GM18520 (cell line): Measurements from ENCODE around the gene ITGAE.
"Not testable (repeated sequence)": the region's sequence is repeated elsewhere in the genome, so short reads cannot be mapped to it uniquely, and the experiment has no call there.

ENCODE experiments used
- ATAC-seq: cut with Tn5 transposase; IDR thresholded peaks from one replicate; pipeline ENCODE4 v1.9.1; 2021; ENCODE audit not compliant: unreplicated experiment

Gene ITGAE

GRCh38 chr17:3795390-3796102 is 5.4 kb downstream of the ITGAE start:
- ATAC-seq = no peak

- ATAC-seq = no peak
These were observed 6.2 kb downstream of the ITGAE start for GRCh38 chr17:3794557-3795389.

DNA sequence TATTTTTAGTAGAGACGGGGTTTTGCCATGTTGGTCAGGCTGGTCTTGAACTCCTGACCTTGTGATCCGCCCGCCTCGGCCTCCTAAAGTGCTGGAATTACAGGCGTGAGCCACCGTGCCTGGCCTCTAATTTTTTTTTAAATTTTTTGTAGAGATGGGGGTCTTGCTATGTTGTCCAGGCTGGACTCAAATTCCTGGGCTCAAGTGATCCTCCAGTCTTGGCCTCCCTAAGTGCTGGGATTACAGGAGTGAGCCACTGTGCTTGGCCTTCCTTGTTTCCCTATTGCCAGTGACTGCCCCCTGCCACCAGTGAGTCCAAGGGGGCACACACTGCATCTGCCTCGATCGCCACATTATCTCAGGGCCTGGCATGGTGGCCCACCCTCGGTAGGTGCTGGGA is 6.8 kb downstream of the ITGAE start:
- not testable (repeated sequence) for ATAC-seq

GRCh38 chr17:3793258-3793657 is 7.7 kb downstream of the ITGAE start:
- ATAC-seq = not testable (repeated sequence)

DNA sequence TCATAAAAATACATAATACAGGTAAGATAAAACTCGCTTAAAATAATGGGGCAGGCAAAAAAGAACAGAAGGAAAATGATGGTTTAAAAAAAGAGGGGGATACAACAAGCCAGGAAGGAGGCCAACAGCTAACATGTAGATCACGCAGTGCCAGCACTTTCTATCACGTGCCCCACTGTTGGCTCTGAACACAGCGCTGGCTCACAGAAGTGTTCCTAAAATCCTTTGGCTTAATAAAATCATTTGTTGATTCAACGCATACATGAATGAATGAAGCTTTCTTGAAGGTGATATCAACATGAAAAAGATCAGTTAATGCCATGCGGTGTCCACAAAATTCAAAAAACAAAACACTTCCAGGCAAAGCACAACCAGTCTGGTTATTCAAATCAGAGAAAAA is 8.5 kb downstream of the ITGAE start:
- no peak for ATAC-seq

DNA sequence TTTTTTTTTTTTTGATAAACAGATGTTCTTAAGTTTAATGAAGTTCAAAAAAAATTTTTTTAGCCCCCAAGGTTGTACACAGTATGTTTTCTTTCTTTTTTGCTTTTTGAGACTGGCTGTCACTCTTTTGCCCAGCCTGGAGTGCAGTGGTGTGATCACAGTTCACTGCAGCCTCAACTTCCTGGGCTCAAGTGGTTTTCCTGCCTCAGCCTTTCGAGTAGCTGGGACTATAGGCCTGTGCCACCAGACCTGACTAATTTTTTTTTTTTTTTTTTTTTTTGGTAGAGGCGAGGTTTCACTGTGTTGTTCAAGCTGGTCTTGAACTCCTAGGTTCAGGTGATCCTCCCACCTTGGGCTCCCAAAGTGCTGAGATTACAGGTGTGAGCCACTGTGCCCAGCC is 12.8 kb downstream of the ITGAE start:
- ATAC-seq = no peak

DNA sequence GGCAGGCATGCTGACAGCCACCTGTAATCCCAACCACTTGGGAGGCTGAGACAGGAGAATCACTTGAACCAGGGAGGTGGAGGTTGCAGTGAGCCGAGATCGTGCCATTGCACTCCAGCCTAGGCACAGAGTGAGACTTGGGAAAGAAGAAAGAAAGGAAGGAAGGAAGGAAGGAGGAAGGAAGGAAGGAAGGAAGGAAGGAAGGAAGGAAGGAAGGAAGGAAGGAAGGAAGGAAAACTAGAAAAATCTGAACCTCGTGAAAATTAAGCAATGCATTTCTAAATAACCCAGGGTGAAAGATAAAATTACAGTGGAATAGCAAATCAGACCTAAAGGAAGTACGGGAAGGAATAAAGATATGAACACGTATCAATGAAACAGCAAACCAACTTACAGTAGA is 15.7 kb downstream of the ITGAE start:
- not testable (repeated sequence) for ATAC-seq

- no peak for ATAC-seq
These were observed 18.2 kb downstream of the ITGAE start for GRCh38 chr17:3782751-3783150.

DNA sequence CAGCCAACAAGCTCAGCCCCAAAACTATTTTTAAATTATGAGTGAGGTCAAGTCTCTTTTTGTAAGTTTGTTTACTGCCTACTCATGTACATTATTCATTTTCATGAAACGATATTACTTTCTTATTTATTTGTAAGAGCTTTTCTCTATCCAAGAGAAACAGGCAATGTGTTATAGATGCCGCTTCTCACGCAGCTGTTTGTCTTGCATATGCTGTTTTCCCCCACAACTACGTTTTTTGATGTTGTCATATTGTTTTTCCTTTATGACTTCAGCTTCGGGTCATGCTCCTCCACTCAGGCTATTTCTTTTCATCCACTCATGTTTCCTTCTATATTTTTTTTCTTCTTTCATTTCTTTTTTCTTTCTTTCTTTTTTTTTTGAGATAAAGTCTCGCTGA is 20.0 kb downstream of the ITGAE start:
- ATAC-seq = no peak

- no peak for ATAC-seq
These were observed 23.4 kb downstream of the ITGAE start for GRCh38 chr17:3777366-3778120.

DNA sequence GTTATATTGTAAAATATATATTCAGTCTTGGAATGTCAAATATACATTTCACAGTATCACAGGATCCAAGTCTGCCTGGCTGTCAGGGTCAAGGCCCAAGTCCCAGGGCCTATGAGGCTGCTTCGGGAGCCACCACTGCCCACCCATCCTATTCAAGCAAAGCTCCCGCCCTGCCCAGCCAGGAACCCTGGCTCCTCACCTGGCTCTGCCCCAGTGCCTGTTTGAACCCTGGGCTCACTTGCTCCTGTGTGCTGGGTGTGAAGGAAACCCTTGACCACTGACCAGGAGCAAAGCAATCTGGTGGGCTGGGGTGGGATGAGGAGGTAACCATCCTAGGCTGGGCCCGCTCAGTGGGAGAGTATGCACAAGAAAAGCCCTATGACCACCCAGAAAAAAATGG is 27.0 kb downstream of the ITGAE start:
- no peak for ATAC-seq

- no peak for ATAC-seq
These were observed 27.5 kb downstream of the ITGAE start for GRCh38 chr17:3773511-3773910.

GRCh38 chr17:3772764-3773163 is 28.2 kb downstream of the ITGAE start:
- ATAC-seq = no peak

DNA sequence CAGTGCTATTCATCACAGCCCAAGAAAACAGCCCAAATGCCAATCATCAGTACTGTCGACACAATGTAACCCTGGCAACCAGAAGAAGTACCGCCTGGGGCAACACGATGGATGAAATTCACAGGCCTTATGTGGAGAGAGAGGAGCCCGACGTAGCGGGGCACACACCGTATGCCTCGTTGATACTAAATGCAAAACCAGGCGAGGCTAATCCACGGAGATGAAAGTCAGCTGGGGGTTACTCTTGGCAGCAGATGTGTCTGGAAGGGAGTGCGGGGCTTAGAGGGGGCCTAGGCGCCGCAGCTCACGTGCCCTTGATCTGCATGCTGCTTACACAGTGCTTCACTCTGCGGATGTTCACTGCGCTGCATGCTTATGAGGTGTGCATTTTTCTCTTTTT is 29.8 kb downstream of the ITGAE start:
- ATAC-seq = no peak

GRCh38 chr17:3770466-3770865 is 30.5 kb downstream of the ITGAE start:
- no peak for ATAC-seq

DNA sequence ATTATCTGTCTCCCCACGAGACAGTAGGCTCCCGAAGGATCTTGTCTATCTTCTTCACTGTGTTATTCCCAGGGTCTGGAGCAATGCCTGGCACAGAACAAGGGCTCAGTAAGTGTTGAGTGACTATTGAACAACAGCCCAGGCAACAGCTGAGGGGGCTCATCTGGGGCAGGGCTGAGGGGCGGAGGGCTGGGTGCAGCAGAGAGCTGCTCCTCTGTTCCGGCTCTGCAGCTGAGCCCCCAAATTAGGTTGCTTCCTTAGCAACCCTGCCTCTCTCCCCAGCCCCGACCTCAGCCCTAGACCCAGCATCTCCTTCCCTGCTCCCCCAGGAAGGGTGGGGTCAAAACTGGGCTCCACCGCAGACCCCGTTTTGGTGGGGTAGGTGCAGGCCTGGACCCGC is 32.2 kb downstream of the ITGAE start:
- ATAC-seq = no peak

DNA sequence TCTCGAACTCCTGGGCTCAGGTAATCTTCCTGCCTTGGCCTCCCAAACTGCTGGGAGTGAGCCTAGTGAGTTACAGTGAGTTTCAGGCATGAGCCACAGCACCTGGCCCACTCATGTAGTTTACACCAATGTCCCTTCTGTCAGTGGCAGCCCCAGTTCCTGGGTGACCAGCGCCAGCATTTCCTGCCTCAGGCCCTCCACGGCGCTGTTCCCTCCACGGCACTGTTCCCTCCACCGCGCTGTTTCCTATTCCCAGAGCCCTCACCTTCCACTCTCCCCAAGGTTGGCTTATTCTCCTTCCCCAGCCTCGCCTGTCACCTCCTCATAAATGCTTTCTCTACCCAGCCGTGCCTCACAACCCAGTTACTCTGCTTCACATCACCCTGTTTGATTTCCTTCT is 32.6 kb downstream of the ITGAE start:
- no peak for ATAC-seq

GRCh38 chr17:3766779-3767178 is 34.2 kb downstream of the ITGAE start:
- no peak for ATAC-seq

- ATAC-seq = no peak
These were observed 35.0 kb downstream of the ITGAE start for GRCh38 chr17:3765981-3766380.

DNA sequence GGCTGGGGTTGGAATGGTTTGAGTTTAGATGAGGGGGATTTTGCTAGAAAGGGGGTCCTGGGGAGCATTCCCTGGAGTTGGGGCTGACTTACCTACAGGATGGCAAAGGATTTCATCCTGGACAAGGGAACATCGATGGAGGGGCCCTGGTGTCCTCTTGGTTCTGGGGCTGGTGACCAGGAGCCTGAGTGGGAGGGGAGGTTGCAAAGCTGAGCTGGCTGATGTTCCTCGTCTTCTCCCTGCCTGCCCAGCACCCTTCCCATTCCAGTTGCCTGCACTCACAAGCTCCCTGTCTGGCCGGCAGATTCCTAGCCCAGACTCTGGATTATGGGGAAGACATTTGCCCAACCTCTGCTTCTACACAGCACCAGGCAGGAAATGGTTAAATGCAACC is 37.2 kb downstream of the ITGAE start:
- ATAC-seq = no peak

GRCh38 chr17:3762922-3763776 is 37.8 kb downstream of the ITGAE start:
- peak; percentile 86 for ATAC-seq
